GM19455 (cell line): ENCODE data around the gene FBXO17.
"Not testable (repeated sequence)": the region's sequence is repeated elsewhere in the genome, so short reads cannot be mapped to it uniquely, and the experiment has no call there.

Experiments used
- ATAC-seq: cut with Tn5 transposase; IDR thresholded peaks from one replicate; pipeline ENCODE4 v1.9.1; 2021; ENCODE audit not compliant: unreplicated experiment

FBXO17 gene

DNA sequence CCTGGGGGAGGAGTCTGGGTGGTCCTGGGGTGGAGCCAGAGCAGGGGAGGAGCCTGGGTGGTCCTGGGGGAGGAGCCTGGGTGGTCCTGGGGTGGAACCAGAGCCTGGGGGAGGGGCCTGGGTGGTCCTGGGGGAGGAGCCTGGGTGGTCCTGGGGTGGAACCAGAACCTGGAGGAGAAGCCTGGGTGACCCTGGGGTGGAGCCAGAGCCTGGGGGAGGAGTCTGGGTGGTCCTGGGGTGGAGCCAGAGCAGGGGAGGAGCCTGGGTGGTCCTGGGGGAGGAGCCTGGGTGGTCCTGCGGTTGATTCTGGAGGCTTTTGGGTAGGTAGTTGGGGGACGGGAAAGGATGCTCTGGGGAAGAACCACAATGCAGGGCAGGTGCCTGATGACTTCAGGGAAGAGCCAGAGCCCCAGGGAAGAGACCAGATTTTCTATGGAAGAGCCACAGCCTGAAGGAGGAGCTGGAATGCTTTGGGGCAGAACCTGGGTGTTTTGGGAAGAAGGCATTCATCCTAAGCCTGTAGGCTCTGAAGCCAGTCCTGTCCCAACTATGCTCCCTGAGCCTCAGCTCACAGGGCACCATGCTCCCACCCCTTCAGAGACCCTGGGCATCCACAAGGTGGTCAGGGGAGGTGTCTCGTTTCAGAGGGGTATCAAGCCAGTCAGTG lies 29.8 kb downstream of the FBXO17 start:
- ATAC-seq, result no peak

DNA sequence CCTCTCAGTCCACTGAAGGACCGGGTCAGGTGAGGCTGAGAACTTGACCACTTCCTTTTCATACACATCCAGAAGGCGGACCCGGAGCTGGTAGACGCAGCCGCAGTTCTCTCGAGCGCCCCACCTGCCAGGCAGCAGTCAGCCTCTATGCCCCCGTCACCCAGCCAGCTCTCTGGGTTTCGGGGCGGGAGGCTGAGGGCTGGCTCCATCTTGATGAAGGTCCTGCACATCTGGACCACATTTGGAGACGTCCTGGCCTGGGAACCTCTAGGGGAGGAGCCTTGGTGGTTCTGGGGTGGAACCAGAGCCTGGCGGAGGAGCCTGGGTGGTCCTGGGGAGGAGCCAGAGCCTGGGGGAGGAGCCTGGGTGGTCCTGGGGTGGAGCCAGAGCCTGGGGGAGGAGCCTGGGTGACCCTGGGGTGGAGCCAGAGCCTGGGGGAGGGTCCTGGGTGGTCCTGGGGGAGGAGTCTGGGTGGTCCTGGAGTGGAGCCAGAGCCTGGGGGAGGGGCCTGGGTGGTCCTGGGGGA lies 30.5 kb downstream of the FBXO17 start:
- no peak for ATAC-seq

- no peak for ATAC-seq
These were observed 32.9 kb downstream of the FBXO17 start for GRCh38 chr19:38942471-38943181.

DNA sequence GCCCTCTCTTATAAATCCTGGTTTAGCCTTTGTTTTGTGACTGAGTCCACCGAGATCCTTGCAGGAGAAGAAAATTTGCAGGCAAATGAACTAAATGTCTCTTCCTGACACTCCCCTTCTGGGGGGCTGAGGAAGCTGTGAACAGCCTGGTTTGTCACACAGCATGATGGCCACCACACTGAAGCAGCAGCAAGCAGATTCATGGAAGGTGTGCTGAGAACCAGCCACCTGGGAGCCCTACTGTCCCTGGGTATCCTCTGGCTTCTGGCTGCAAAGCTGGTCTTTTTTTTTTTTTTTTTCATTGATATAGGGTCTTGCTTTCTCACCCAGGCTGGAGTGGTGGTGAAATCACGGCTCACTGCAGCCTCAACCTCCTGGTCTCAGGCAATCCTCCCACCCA lies 33.6 kb downstream of the FBXO17 start:
- ATAC-seq, result no peak

GRCh38 chr19:38941466-38941865 lies 34.1 kb downstream of the FBXO17 start:
- not testable (repeated sequence) for ATAC-seq

- ATAC-seq, result no peak
These were observed 35.6 kb downstream of the FBXO17 start for GRCh38 chr19:38939957-38940356.

- no peak for ATAC-seq
These were observed 42.0 kb downstream of the FBXO17 start for GRCh38 chr19:38933544-38933943.

- ATAC-seq, result no peak
These were observed 42.9 kb downstream of the FBXO17 start for GRCh38 chr19:38932425-38933179.

DNA sequence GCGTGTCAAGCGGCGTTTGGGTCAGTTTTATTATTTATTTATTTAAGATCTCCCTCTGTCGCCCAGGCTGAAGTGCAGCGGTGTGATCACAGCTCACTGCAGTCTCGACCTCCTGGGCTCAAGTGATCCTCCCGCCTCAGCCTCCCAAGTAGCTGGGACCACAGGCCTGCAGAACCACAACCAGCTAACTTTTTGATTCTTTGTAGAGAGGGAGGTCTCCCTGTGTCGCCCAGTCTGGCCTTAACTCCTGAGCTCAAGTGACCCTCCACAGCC lies 44.1 kb downstream of the FBXO17 start:
- ATAC-seq, result no peak

GRCh38 chr19:38930776-38931520 lies 44.6 kb downstream of the FBXO17 start, which contains the start of gene MRPS12:
TSS of gene MRPS12 (plus strand) at chr19:38930944. CDS start at chr19:38931295, 351 bp downstream.
- ATAC-seq, result peak; percentile 92

- ATAC-seq, result peak; percentile 57
These were observed 45.4 kb downstream of the FBXO17 start, which contains the start of gene SARS2 for GRCh38 chr19:38929929-38930775. TSS of gene SARS2 (minus strand) at chr19:38930763. CDS start at chr19:38930736, 27 bp downstream.

DNA sequence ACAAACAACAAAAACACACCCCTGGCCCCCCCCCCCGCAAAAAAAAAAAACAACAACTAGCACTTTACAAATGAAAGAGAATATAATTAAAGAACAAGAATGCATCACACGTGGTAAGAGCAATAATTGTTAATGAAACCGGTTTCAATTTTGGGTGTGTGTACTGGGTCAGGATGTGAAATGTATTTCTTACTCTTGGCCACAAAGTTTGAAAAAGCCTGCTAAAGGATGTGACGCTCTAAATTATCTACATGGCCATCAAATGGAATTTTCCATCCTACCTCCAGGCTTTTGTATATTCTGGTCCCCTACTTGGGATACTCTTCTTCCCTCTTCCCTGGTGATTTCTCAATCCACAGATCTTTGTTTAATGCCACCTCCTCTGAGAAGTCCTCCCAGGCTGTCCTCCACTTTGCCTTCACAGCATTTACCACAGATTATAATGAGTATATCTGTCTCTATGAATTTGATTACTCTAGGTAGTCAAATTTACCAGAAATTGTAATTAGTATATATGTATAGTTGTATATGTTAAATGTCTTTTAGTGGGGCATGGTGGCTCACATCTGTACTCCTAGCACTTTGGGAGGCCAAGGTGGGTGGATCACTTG lies 47.0 kb downstream of the FBXO17 start:
- ATAC-seq, result no peak

DNA sequence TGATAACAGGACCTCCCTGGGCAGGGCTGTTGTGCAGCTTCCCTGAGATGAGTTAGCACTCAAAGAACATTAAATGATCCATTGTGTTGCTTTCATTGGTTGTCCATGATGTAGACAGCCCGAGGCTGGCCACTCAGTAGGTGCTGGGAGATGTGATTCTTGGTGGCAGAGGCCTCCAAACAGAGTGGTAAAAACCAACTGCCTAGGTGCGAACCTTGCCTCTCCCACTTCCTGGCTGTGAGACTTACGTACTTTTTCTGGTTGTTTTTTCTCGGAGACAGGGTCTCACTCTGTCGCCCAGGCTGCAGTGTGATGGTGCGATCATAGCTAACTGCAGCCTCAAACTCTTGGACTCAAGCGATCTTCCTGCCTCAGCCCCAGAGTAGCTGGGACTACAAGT lies 51.2 kb downstream of the FBXO17 start:
- ATAC-seq, result no peak

DNA sequence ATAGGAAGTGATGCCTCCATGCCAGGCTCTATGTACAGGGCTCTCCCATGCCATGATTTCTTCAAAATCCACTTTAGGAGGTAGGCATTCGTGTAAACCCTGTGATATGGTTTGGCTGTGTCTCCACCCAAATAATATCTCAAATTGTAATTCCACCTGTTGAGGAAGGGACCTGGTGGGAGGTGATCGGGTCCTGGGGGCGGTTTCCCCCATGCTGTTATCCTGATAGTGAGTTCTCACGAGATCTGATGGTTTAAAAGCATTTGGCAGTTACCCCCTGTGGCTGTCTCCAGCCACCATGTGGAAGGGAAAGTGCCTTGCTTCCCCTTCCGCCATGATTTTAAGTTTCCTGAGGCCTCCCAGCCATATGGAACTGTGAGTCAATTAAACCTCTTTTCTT lies 53.1 kb downstream of the FBXO17 start:
- no peak for ATAC-seq

DNA sequence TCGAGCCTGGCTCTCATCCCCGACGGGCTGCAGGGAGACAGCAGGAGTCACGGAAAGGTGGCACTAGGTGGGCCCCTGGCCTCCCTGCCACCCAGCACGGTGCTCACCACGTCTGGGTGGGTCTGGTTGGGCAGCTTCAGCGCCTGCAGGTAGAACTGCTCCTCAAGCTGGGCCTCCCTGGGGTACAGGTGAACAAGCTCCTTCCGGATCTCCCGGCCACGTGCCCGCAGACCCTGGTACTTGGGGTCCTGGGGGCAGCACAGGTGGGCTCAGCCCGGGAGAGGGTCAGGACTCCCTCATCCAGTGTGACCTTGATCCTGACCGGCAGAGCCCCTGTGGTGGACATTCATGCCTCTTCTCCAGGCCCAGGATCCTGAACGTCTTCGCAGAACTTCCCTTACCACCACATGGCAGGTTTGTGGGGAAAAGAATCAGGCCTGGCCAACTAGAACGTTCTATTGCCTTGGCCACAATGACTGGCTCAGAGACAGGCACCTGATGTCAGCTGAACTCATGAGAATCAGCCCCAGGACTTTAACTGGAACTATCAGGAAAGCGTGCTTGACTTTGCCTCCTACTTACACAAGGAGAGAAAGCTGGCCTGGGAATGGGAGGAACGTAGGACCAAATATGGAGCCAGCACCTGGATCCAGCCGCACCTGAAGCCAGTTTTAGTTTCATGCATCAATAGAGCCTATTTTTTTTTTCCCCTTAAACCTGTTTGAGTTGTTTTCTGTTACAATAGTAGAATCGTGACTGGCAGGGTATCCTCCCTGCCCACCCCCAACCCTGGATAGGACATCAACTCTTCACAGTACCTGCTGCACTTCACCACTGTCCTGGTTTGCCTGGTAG lies 53.9 kb downstream of the FBXO17 start:
- ATAC-seq, result no peak

GRCh38 chr19:38920602-38921419 lies 54.7 kb downstream of the FBXO17 start:
- no peak for ATAC-seq

DNA sequence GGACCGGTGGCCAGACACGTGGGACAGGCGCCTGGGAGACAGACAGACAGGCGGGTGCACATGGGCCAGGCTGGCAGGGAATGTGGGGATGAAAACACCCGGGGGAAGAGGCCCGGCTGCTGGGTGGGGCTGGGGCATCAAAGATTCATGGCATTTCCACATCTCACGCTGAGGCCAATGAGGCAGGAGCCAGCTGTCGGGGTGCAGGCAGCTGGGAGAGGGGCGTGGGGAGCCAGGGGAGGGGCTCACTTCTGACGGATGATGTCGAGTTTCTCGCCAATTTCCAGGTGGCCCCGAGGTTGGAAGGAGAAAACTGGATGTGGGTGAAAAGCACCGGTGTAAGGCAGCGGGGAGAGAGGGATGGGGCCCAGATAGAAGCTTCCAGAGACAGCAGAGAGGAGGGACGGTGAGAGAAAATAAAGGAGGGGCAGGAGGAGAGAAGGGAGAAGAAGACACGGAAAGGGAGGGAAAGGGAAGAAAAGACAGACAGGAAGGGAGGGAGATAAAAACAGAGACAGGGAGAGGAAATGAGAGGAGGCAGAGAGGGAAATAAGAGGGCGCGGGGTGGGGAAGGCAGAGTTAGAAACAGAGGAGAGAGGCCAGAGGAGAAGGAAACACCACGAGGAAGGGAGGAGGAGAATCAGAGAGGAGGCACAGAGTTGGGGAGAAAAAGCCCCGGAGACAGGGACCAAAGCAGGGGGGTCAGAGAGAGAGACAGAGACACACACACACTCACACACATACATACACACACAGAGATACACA lies 55.5 kb downstream of the FBXO17 start:
- ATAC-seq, result no peak
